K562 (cell line): ENCODE results near the gene ACSM5.

ENCODE experiments used
- CREB1 ChIP-seq, 2 experiments: sonication (generic) in 1 of 2; formaldehyde crosslinking in 1 of 2; IDR thresholded peaks; 2 replicates each; pipeline versions ENCODE4 v1.6.1 to v1.8.0; 2012 to 2022; ENCODE audit warnings: inconsistent platforms in 1 of 2, mild to moderate bottlenecking in 1 of 2, missing genetic modification reagents in 1 of 2, moderate library complexity in 1 of 2
- RBFOX2 ChIP-seq: fragments of 200-400 bp; formaldehyde crosslinking; IDR thresholded peaks from 2 replicates; pipeline ENCODE4 v1.6.1; 2017; ENCODE audit warnings: low read depth, mild to moderate bottlenecking, low read length, moderate library complexity
- YY1 ChIP-seq, 3 experiments: IDR thresholded peaks; 2 replicates each; pipeline ENCODE4 v1.6.1; 2011; ENCODE audit warnings: low read length in 2 of 3, mild to moderate bottlenecking in 2 of 3, moderate library complexity in 2 of 3, borderline replicate concordance in 1 of 3, control low read depth in 1 of 3, low read depth in 1 of 3; ENCODE audit not compliant: insufficient read depth in 3 of 3, insufficient replicate concordance in 2 of 3, control insufficient read depth in 1 of 3, insufficient read length in 1 of 3; ENCODE audit errors: extremely low read depth in 1 of 3
- TF ChIP-seq, protein P1 (sequence below): sonication (generic); formaldehyde crosslinking; IDR thresholded peaks from 2 replicates; pipeline ENCODE4 v1.5.0; 2020; ENCODE audit warnings: missing genetic modification reagents
- TF ChIP-seq, protein P2 (sequence below): fragments of 450-650 bp; IDR thresholded peaks from 2 replicates; pipeline ENCODE4 v1.6.1; 2016; ENCODE audit warnings: missing biosample characterization, missing genetic modification characterization

DNA sequence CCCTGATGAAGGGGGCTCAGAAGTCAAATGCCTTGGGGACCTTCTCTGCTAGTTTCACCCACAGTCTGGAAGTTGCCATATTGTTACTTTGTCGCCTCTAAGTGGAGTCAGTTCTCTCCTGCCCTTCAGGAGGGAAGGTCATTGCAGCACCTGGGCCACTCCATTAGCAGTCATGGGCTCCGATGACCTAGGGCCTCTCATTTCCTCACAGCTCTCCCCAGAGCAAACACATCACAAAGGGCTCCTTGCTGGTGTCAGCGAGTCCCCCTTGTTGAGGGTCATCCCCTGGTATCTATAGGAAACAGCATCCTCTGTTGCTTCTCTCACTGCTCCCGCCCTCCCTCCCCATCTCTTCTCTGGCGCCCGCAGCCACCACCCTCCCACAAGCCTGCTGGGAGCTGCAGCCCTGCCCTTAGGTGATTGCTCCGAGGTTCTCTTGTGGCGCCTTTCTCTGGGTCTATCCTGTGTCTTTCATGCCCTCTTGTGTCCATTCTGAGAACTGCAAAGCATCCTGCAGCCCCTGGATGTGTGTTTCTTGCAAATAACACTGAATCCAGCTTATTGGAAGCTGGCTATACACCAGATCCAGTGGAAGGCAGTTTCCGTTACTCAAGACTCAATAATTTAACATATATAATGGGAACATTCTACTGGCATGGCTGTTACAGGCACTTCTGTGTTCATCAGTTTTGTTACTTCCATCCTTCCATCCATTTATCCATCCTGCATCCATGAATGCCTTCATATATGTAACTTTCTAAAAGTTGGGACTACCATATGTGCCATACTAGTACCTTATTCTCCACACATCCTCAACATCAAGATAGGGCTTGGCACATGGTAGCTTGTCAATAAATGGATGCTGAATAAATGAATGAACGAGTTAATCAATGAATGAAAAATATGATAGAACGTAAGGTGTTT is 26.0 kb upstream of the ACSM5 start:
- TF ChIP-seq RBFOX2 = no peak
- no peak for TF ChIP-seq CREB1 (IDR thresholded peaks at IDR 0.05)
- no peak for TF ChIP-seq CREB1 (CRISPR knock-in tag; IDR thresholded peaks at IDR 0.05)
- TF ChIP-seq, protein P1, sequence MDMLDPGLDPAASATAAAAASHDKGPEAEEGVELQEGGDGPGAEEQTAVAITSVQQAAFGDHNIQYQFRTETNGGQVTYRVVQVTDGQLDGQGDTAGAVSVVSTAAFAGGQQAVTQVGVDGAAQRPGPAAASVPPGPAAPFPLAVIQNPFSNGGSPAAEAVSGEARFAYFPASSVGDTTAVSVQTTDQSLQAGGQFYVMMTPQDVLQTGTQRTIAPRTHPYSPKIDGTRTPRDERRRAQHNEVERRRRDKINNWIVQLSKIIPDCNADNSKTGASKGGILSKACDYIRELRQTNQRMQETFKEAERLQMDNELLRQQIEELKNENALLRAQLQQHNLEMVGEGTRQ = no peak
- TF ChIP-seq, protein P2, sequence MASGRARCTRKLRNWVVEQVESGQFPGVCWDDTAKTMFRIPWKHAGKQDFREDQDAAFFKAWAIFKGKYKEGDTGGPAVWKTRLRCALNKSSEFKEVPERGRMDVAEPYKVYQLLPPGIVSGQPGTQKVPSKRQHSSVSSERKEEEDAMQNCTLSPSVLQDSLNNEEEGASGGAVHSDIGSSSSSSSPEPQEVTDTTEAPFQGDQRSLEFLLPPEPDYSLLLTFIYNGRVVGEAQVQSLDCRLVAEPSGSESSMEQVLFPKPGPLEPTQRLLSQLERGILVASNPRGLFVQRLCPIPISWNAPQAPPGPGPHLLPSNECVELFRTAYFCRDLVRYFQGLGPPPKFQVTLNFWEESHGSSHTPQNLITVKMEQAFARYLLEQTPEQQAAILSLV (tag) = no peak
- TF ChIP-seq YY1 (IDR thresholded peaks at IDR 0.05; ENCODE audit: borderline replicate concordance in 1 of 3, control insufficient read depth in 1 of 3, extremely low read depth in 1 of 3, insufficient read depth in 3 of 3, insufficient read length in 1 of 3, insufficient replicate concordance in 2 of 3, low read depth in 1 of 3, low read length in 2 of 3) = no peak
